ENCODE measurements around the gene ZNF462.

ZNF462 gene

DNA sequence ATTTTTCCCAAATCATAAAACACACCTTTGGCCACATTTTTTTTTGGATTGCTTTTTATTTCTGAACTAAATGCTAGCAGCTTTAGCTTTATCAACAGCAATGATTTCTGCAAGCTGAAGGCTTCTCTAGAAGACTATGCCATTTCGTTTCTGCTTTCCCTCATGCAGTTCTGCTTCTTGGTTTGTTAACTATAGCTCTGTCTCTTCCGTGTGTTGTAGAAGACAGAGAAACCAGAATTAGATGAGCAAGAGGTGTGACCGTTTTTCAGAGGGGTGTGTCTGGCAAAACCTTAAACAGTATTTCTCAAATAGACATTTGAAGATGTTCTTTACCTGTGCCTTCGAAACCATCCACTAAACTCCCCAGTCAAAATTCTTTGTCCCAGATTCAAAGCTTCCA lies 131.5 kb downstream of the ZNF462 start:
- H3K4me3 ChIP-seq (ENCODE audit: control insufficient read depth, low read depth, low read length), result no peak overlapping the region
- no peak for DNase-seq (ENCODE audit: low read depth)
- TF ChIP-seq, protein P1, sequence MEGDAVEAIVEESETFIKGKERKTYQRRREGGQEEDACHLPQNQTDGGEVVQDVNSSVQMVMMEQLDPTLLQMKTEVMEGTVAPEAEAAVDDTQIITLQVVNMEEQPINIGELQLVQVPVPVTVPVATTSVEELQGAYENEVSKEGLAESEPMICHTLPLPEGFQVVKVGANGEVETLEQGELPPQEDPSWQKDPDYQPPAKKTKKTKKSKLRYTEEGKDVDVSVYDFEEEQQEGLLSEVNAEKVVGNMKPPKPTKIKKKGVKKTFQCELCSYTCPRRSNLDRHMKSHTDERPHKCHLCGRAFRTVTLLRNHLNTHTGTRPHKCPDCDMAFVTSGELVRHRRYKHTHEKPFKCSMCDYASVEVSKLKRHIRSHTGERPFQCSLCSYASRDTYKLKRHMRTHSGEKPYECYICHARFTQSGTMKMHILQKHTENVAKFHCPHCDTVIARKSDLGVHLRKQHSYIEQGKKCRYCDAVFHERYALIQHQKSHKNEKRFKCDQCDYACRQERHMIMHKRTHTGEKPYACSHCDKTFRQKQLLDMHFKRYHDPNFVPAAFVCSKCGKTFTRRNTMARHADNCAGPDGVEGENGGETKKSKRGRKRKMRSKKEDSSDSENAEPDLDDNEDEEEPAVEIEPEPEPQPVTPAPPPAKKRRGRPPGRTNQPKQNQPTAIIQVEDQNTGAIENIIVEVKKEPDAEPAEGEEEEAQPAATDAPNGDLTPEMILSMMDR (conservative IDR thresholded peaks at IDR 0.05; ENCODE audit: control insufficient read depth, insufficient read depth, low read depth, low read length), result no peak

DNA sequence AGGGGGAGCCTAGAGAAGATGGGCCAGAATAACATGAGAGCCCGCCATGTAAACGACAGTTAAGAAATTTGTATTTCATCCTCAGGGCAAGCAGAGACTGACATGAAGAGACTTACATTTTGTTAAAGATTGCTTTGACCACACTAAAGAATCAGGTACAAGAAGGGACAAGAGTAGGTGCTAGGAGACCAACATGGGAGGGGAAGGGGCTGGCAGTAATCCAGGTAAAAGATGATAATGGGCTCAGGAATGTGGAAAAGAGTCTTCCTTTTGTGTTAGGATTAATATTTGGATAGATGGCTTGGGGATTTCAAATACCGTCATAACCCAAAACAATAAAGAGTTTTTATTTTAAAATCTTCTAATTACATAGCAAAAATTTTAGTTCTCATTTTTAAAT lies 137.3 kb downstream of the ZNF462 start:
- TF ChIP-seq, protein P1 (conservative IDR thresholded peaks at IDR 0.05; ENCODE audit: control insufficient read depth, insufficient read depth, low read depth, low read length), result no peak
- DNase-seq (ENCODE audit: low read depth), result no peak
- H3K4me3 ChIP-seq (ENCODE audit: control insufficient read depth, low read depth, low read length), result no peak overlapping the region

DNA sequence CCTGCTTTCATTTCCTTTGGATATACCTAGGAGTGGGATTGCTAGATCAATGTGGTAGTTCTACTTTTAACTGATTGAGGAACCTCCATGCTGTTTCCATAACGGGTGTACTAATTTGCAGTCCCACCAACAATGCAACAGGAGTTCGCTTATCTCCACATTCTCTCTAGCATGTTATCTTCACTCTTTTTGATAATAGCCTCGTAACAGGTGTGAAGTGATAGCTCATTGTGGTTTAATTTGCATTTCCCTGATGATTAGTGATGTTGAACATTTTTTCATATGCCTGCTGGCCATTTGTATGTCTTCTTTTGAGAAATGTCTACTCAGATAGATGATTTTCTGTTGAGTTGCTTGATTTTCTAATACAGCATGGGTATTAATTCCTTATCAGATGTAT lies 142.2 kb downstream of the ZNF462 start:
- TF ChIP-seq, protein P1 (conservative IDR thresholded peaks at IDR 0.05; ENCODE audit: control insufficient read depth, insufficient read depth, low read depth, low read length), result no peak
- DNase-seq (ENCODE audit: low read depth), result no peak
- H3K4me3 ChIP-seq (ENCODE audit: control insufficient read depth, low read depth, low read length), result no peak overlapping the region

DNA sequence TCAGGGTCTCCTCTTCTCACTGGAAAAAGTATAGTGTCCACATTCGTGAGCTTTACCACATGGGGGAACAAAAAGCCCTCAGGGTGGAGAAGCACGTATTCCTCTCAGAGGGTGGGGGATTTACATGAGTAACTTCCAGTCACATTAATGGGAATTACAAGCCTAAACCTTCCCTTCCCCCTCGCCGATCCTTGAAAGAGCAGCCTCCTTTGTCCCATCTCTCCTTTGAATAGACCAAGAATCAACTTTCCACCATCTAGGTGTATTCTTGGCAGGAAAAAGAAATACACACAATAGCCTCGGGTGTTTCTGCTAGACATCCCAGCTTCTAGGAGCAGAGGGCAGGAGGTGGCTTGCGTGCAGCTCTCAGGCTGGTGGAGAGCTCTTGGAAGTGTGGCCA lies 144.4 kb downstream of the ZNF462 start:
- no peak for DNase-seq (ENCODE audit: low read depth)
- H3K4me3 ChIP-seq (ENCODE audit: control insufficient read depth, low read depth, low read length), result no peak overlapping the region
- TF ChIP-seq, protein P1 (conservative IDR thresholded peaks at IDR 0.05; ENCODE audit: control insufficient read depth, insufficient read depth, low read depth, low read length), result no peak

DNA sequence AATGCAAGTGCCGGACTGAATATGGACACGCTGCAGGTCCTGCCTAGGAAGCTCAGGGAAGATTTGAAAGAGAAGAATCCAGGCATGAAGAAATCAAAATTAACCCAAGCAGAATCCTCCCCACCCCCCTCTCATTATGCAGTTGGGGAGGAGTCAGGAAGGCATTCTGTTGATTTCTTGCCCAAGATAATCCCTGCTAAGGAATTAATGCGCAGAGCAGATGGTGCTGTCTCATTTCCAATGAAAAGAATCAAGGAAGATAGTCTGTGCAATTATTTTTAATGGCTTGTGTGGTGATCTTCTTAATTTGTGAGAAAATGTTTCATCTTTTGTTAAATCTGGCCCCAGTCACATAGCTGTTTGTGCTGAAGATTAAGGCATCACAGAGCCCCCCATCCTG lies 145.0 kb downstream of the ZNF462 start:
- no peak for DNase-seq (ENCODE audit: low read depth)
- no peak overlapping the region for H3K4me3 ChIP-seq (ENCODE audit: control insufficient read depth, low read depth, low read length)
- TF ChIP-seq, protein P1 (conservative IDR thresholded peaks at IDR 0.05; ENCODE audit: control insufficient read depth, insufficient read depth, low read depth, low read length), result no peak

DNA sequence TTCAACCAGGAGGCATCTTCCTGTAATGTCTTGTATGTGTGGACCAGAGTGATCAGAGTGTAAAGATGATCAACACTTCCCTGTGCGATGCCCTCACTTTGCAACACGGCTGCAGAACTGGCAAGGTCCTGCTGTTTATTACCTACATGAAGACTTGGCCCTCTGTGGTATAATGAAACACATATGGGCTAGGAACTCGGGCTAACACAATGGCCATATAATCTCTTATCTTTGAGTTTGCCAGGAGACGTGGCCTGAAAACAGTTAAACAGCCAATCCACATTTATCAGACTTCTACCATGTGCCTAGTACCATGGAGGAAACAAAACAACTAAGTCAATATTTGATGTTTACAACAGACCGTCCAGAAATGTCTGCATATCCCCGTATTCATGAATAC lies 145.5 kb downstream of the ZNF462 start:
- TF ChIP-seq, protein P1 (conservative IDR thresholded peaks at IDR 0.05; ENCODE audit: control insufficient read depth, insufficient read depth, low read depth, low read length), result no peak
- H3K4me3 ChIP-seq (ENCODE audit: control insufficient read depth, low read depth, low read length), result no peak overlapping the region
- DNase-seq (ENCODE audit: low read depth), result no peak

DNA sequence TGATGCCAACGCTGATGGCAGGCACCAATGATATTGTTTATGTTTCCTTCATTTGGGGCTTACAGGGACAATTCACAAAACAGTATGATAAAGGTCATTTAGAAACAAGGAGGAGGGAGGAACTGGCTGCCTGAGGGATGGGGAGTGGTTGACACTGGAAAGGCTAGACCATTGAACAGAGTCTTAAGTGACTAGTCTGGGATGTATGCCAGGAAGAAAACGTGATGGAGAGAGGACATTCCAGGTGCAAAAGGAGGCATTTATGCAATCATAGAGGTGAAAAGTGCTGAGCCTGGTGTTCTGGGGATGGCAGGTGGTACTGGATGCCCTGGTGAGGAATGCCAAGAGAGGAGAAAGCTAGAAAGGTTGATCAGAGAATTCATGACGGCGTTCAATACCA lies 153.4 kb downstream of the ZNF462 start:
- TF ChIP-seq, protein P1 (conservative IDR thresholded peaks at IDR 0.05; ENCODE audit: control insufficient read depth, insufficient read depth, low read depth, low read length), result no peak
- H3K4me3 ChIP-seq (ENCODE audit: control insufficient read depth, low read depth, low read length), result no peak overlapping the region
- DNase-seq (ENCODE audit: low read depth), result no peak
